ENCODE results near the gene FGD3. TPM values are rescaled to one million over a fixed set of nuclear protein-coding genes. Genes with fewer than 3 reads are reported as not detected.

The FGD3 gene
- not detected in 2 replicates for total RNA-seq

GRCh38 chr9:92947268-92948037 is at the start of gene FGD3:
FGD3 (plus strand) TSS chr9:92947523; CDS start chr9:92976257, 28,734 bp downstream.

GRCh38 chr9:93058355-93059010 is 111.2 kb downstream of the FGD3 start, which contains the start of gene SUSD3:
SUSD3 (plus strand) TSS chr9:93058701; CDS start chr9:93058743, 42 bp downstream.

Other genes starting within 250 kb of the FGD3 start
- gene BICD2, start 182.7 kb upstream of the FGD3 start, total RNA-seq: 45.1 and 77.2 TPM in 2 replicates
- gene ZNF484, start 69.5 kb upstream of the FGD3 start, total RNA-seq: 15.4 and 19.6 TPM in 2 replicates
- gene SUSD3, start 111.2 kb downstream of the FGD3 start, total RNA-seq: 0.37 and 0.59 TPM in 2 replicates
- gene CARD19, start 148.7 kb downstream of the FGD3 start, total RNA-seq: 62.4 and 67.8 TPM in 2 replicates
- gene NINJ1, start 186.7 kb downstream of the FGD3 start, total RNA-seq: 31.5 and 36.3 TPM in 2 replicates
- not detected in 2 replicates for gene WNK2, start 236.6 kb downstream of the FGD3 start, total RNA-seq